ENCODE results near the gene RFX4.

Gene RFX4

DNA sequence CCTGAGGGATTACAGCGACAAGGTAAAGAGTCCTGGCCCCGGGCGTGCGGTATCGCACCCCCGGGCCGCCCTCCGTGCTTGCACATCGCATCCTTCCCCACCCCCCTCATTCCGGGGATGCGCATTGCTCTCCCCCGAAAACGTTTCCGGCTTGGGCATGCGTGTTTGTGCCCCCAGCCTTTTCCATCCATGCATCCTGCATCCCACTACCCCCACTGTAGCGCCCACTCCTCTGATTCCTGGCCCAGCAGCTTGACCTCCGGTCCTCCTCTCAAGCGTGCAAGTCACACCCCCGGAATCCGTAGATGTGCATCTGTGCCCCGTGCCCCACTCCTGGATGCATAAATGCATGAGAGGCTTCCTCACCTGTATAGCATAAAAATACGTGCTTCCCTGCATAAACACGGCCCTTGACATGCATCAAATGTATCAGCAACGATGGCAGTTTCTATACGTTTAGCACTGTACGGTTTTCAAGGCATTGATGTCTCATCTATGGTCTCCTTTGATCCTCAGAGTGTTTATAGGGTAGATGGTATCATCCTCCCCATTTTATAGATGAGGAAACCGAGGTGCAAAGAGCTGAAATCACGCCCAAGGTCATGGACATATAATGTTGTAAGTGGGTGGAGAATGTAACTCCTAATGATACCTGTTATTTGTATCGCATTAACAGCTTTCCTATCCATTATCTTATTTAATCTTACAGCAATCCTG lies 192.2 kb downstream of the RFX4 start:
- TF ChIP-seq GATA2 (IDR thresholded peaks at IDR 0.05; ENCODE audit: low read depth, low read length): no peak; the same call in 1 of the 2 replicates
- no peak for TF ChIP-seq GATA3 (IDR thresholded peaks at IDR 0.05; ENCODE audit: low read depth, low read length)

GRCh38 chr12:106776897-106777296 lies 194.1 kb downstream of the RFX4 start:
- TF ChIP-seq GATA2 (IDR thresholded peaks at IDR 0.05; ENCODE audit: low read depth, low read length) (no peak), GATA3 (IDR thresholded peaks at IDR 0.05; ENCODE audit: low read depth, low read length) (no peak)

DNA sequence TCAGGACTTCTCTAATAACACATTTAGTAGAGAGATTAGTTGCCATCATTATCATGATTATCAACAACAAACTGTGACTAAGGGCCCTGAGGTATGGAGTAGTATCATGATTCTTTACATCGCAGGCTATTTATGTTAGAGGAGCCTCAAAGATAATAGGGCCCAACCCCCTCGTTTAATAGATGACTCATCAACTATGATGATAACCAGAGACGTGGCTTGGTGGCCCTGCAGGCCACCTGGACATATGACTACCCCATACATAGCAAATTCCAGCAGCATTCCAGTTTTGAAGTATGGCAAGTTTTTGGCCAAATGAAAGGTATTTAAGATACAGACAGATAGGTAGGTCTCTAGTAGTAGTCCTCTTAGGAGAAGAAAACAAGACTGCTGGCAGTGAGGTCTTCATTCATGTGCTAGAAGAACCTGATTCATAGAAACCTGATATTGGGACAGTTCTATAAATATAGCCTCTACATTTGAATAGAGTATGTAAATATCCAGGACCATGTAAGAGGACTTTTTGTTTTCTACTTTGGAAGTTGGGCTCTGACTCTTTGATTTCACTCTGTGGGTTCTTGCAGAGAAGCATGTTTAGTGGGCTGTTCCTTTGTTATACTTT lies 197.3 kb downstream of the RFX4 start:
- no peak for TF ChIP-seq GATA2 (IDR thresholded peaks at IDR 0.05; ENCODE audit: low read depth, low read length)
- no peak for TF ChIP-seq GATA3 (IDR thresholded peaks at IDR 0.05; ENCODE audit: low read depth, low read length)

DNA sequence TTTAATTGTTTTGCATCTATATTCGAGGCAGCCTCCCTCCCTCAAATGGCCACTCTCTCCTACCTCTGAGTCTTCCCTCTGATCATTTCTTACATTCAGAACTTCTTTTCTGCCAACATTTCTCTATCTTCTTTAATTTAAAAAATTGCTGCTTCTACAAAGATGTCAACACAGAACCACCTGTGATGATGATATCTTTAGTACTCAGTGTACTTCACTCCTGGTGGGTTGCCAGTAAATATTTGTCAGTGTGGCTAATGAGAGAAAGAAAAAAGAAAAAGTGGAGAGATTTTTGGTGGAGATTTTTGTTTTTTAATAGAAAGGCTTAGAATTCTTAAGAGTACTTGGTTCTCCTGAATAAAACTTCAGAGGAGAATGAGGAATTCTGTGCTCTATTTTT lies 199.8 kb downstream of the RFX4 start:
- no peak for TF ChIP-seq GATA3 (IDR thresholded peaks at IDR 0.05; ENCODE audit: low read depth, low read length)
- no peak for TF ChIP-seq GATA2 (IDR thresholded peaks at IDR 0.05; ENCODE audit: low read depth, low read length)

DNA sequence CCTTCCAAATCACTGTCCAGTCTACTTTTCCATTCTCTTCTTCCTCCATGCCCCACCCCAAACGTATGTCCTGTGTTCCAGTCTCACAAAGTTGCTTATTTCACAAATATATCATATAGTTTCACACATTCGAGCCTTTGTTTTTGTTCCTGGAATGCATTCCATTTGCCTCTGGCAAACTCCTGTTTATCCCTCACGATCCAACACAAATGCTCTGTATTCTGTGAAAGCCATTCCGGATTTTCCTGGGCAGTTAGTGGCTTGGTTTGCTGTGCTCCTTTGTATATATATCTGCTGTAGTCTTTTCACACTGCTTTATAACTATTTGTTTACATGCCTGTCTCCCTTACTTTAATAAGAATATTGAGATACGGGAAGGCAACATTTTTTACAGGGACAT lies 200.7 kb downstream of the RFX4 start:
- TF ChIP-seq GATA2 (IDR thresholded peaks at IDR 0.05; ENCODE audit: low read depth, low read length): no peak
- TF ChIP-seq GATA3 (IDR thresholded peaks at IDR 0.05; ENCODE audit: low read depth, low read length): no peak

DNA sequence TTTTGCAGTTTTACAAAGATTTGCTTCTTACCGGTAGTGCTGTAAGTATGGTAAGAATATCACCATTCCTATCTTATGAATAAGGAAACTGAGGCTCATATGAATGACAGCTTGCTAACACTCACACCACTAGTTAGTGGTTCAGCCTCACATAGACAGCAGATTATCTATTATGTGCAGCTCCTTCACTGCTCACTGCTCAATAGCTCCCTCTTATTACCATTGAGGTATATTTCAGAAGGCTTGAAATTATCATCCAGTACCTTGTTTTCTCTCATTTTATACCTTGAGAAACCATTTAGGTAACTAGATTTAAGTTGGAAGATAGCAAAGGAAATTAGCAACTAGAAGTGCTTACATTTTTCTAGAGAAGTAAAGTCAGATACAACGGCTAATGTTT lies 207.2 kb downstream of the RFX4 start:
- no peak for TF ChIP-seq GATA3 (IDR thresholded peaks at IDR 0.05; ENCODE audit: low read depth, low read length)
- TF ChIP-seq GATA2 (IDR thresholded peaks at IDR 0.05; ENCODE audit: low read depth, low read length): no peak

GRCh38 chr12:106791531-106791930 lies 208.7 kb downstream of the RFX4 start:
- TF ChIP-seq GATA3 (IDR thresholded peaks at IDR 0.05; ENCODE audit: low read depth, low read length): no peak
- no peak for TF ChIP-seq GATA2 (IDR thresholded peaks at IDR 0.05; ENCODE audit: low read depth, low read length)

DNA sequence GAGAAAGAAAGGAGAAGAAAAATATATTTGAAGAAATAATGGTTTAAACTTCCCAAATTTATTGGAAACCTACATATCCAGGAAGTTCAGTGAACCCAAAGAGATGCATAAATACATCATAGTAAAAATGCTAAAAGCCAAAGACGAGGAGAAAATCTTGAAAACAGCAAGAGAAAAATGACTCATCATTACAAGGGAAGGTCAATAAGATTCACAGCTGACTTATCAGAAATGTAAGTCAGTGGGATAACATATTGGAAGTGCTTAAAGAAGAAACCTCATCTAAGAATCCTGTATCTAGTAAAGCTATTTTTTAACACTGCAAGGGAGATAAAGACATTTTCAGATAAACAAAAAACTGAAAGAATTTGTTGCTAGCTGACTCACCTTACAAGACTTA lies 211.6 kb downstream of the RFX4 start:
- TF ChIP-seq GATA2 (IDR thresholded peaks at IDR 0.05; ENCODE audit: low read depth, low read length) (no peak), GATA3 (IDR thresholded peaks at IDR 0.05; ENCODE audit: low read depth, low read length) (no peak)

DNA sequence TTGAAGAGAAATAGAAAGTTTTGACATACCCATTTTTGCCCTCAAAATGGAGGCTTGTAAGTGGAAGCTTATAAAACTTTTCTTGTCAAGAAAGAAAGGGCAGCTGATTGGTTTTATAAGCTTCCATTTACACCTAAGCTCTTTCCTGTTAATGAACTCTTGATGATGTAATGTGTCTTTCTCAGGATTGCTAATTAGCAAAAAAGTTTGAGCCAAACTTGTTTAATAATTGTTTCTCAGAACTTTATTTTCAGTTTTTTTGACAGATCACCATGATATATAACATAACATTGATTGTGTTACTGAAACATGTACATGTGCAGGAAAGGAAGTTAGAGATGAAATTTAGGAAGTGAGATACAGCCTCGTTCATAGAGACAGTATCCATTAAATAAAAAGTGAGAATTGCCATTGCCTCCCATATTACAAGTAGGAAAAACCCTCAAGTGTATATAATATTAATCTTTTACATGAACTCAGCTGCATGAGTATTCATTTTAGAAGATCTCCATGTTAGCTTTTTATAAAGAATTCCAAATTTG lies 218.4 kb downstream of the RFX4 start:
- no peak for TF ChIP-seq GATA2 (IDR thresholded peaks at IDR 0.05; ENCODE audit: low read depth, low read length)
- no peak for TF ChIP-seq GATA3 (IDR thresholded peaks at IDR 0.05; ENCODE audit: low read depth, low read length)

DNA sequence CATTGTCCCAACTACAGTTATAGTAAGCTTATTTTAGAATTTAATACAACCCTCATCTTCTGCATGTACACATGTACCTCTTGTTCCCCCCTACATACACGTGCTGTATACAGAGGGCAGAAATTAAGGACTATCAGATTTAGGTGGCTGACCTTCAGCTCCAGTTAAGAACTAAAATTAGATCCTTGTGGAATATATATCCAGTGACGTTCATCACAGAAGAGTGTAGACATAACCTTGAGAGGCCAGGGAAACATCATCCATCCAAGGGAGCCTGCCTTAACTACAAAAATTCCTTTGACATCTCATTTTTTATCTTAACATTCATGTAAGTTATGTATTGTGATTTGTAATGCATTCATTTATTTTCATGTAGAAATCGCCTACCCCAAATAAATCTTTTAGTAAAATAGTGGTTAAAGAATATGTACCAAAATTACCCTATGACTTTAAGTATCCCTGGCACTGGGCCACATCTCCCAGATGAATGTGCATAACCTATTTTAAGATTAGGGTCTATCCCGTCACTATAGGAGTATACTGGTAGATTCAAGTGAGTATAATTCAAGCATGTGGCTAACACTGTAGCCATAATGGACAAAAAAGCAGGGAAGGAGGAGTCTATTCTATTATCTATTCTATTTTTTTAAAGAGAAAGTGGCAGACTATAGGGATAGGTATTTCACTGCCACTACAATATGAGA lies 219.2 kb downstream of the RFX4 start:
- no peak for TF ChIP-seq GATA3 (IDR thresholded peaks at IDR 0.05; ENCODE audit: low read depth, low read length)
- no peak for TF ChIP-seq GATA2 (IDR thresholded peaks at IDR 0.05; ENCODE audit: low read depth, low read length)

- no peak for TF ChIP-seq GATA3 (IDR thresholded peaks at IDR 0.05; ENCODE audit: low read depth, low read length)
- TF ChIP-seq GATA2 (IDR thresholded peaks at IDR 0.05; ENCODE audit: low read depth, low read length): no peak
Observed at GRCh38 chr12:106804668-106805067, 221.9 kb downstream of the RFX4 start.
